ENCODE measurements around the gene IFI6. TPM values are rescaled to one million over a fixed set of nuclear protein-coding genes. Genes with fewer than 3 reads are reported as not detected.

IFI6 gene
- total RNA-seq, 1 experiment from 2014 or later, result 14.8 TPM

GRCh38 chr1:27671964-27672749, at the start of gene IFI6 (continued):
- peak; percentile 61 for TF ChIP-seq POLR2A (IDR thresholded peaks at IDR 0.05; ENCODE audit: borderline replicate concordance, extremely low read depth, insufficient read depth, insufficient read length)
- TF ChIP-seq ZBTB33 (IDR thresholded peaks at IDR 0.05; ENCODE audit: extremely low read depth, insufficient replicate concordance, low read length), result no peak
- no peak for TF ChIP-seq ZNF274 (IDR thresholded peaks at IDR 0.05; ENCODE audit: low read depth, low read length)
- TF ChIP-seq EGR1 (IDR thresholded peaks at IDR 0.05; ENCODE audit: low read depth), result peak; percentile 35; the same call in 1 of the 2 replicates

GRCh38 chr1:27719286-27720251, 47.6 kb upstream of the IFI6 start:
- TF ChIP-seq CTCF (IDR thresholded peaks at IDR 0.05 in 2 of 3, conservative IDR thresholded peaks at IDR 0.05 in 1 of 3; ENCODE audit: borderline replicate concordance in 1 of 3, insufficient read depth in 1 of 3, low read depth in 2 of 3, low read length in 2 of 3) (peak in 2 of 3 experiments; percentile 14 to 31; a peak in 3 of 6 replicates), JUND (IDR thresholded peaks at IDR 0.05) (no peak), RAD21 (IDR thresholded peaks at IDR 0.05; ENCODE audit: low read depth) (peak; percentile 35; the same call in 1 of the 2 replicates)
- ChIA-PET RAD21 (ENCODE audit: low non-redundant PET in 1 of 2, low total read pairs in 2 of 2, uncharacterized antibody in 2 of 2, unreplicated experiment in 2 of 2) (no interaction called here), CTCF (interaction anchor here (0.7 to 1.5 kb wide), 4 partner anchors 47 to 57 kb away, joined by 3 to 5 read pairs (median 4); partner anchors contain the start of gene IFI6), POLR2A (interaction anchor here (1.4 kb wide), 1 partner anchor 48 kb away, joined by 3 read pairs; the partner anchor contains the start of gene IFI6)
- Histone ChIP-seq H3K4me2 (ENCODE audit: low read length) (no peak overlapping the region), H3K4me1 (ENCODE audit: control insufficient read depth in 1 of 2, insufficient read depth in 2 of 2, low read length in 2 of 2) (no peaks in the 10 kb centered on the region), H3K9ac (ENCODE audit: low read length) (no peak overlapping the region), H3K27me3 (ENCODE audit: insufficient read depth, low read length) (no peaks in the 10 kb centered on the region), H3K36me3 (ENCODE audit: control insufficient read depth in 1 of 2, insufficient read depth in 2 of 2, low read length in 2 of 2) (no peaks in the 10 kb centered on the region), H2AFZ (ENCODE audit: low read depth, low read length, poor library complexity, severe bottlenecking) (no peak overlapping the region), H3K9me3 (ENCODE audit: control insufficient read depth in 1 of 2, insufficient read depth in 1 of 2, low read depth in 1 of 2, low read length in 2 of 2) (peaks cover 0 to 3% of the 10 kb centered on the region in 2 experiments; a peak in 1 of 4 replicates), H3K9me2 (ENCODE audit: insufficient read depth) (no peaks in the 10 kb centered on the region), H3K4me3 (replicated peaks in 1 of 2; ENCODE audit: low read depth in 1 of 2, low read length in 2 of 2) (no peak overlapping the region), H3K79me2 (ENCODE audit: insufficient read depth, low read length) (no peaks in the 10 kb centered on the region), H4K20me1 (ENCODE audit: insufficient read depth) (no peaks in the 10 kb centered on the region), H3K27ac (ENCODE audit: low read depth, low read length) (no peak overlapping the region)
- intact Hi-C loops (cut with micrococcal nuclease), result no loop called here
- BruUV-seq (replicated peaks), result no TSS peak
- ATAC-seq (peak; percentile 64), DNase-seq (ENCODE audit: low read depth, low spot score) (no peak)

Measured in HCT116 (cell line).